Measurements from ENCODE around the gene GLT1D1. TPM values are rescaled to one million over a fixed set of nuclear protein-coding genes. Genes with fewer than 3 reads are reported as not detected.
"Not testable (repeated sequence)": the region's sequence is repeated elsewhere in the genome, so short reads cannot be mapped to it uniquely, and the experiment has no call there.

The GLT1D1 gene
- total and polyA plus RNA-seq, 8 donors, result 0.13 to 1.3 (median 0.89) TPM; not detected in 4

DNA sequence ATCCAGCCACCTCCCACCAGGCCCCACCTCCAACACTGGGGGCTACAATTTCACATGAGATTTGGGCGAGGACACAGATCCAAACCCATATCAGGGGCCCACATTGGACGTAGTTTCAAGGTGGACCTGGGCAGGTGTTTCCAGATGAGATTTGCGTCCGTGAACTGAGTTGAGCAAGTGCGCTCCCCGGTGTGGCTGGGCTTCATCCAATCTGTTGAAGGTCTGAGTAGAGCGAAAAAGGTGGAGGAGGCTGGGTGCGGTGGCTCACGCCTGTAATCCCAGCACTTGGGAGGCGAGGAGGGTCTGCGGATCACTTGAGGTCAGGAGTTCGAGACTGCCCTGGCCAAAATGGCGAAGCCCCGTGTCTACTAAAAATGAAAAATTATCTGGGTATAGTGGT lies 4.9 kb upstream of the GLT1D1 start:
- no peak for TF ChIP-seq EP300 (IDR thresholded peaks at IDR 0.05)
- TF ChIP-seq, protein P1, sequence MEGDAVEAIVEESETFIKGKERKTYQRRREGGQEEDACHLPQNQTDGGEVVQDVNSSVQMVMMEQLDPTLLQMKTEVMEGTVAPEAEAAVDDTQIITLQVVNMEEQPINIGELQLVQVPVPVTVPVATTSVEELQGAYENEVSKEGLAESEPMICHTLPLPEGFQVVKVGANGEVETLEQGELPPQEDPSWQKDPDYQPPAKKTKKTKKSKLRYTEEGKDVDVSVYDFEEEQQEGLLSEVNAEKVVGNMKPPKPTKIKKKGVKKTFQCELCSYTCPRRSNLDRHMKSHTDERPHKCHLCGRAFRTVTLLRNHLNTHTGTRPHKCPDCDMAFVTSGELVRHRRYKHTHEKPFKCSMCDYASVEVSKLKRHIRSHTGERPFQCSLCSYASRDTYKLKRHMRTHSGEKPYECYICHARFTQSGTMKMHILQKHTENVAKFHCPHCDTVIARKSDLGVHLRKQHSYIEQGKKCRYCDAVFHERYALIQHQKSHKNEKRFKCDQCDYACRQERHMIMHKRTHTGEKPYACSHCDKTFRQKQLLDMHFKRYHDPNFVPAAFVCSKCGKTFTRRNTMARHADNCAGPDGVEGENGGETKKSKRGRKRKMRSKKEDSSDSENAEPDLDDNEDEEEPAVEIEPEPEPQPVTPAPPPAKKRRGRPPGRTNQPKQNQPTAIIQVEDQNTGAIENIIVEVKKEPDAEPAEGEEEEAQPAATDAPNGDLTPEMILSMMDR (IDR thresholded peaks at IDR 0.05), result no peak
- TF ChIP-seq POLR2A (IDR thresholded peaks at IDR 0.05), result no peak
- no peak for TF ChIP-seq POLR2AphosphoS5 (IDR thresholded peaks at IDR 0.05)
- Histone ChIP-seq H3K9me3 (no peaks in the 10 kb centered on the region), H3K27me3 (peaks cover under 1 to 21% (median 5%) of the 10 kb centered on the region in 3 donors), H3K36me3 (no peaks in the 10 kb centered on the region), H3K27ac (no peak overlapping the region), H3K4me1 (no peaks in the 10 kb centered on the region), H3K4me3 (no peak overlapping the region)
- 96% methylated on average over 14 of the region's 14 CpGs for WGBS, 5 donors
- intact Hi-C loops (cut with DNase I; ENCODE audit: low total_unique reads), result no loop called here
- DNase-seq, result no peak

DNA sequence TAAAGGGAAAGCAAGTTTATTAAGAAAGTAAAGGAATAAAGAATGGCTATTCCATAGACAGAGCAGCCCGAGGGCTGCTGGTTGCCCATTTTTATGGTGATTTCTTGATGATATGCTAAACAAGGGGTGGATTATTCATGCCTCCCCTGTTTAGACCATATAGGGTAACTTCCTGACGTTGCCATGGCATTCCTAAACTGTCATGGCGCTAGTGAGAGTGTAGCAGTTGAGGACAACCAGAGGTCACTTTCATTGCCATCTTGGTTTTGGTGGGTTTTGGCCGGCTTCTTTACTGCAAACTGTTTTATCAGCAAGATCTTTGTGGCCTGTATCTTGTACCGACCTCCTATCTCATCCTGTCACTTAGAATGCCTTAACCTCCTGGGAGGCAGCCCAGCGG lies 3.5 kb upstream of the GLT1D1 start:
- peaks cover 8 to 35% (median 19%) of the 10 kb centered on the region in 3 donors for H3K27me3 ChIP-seq
- H3K4me3 ChIP-seq; H3K9me3 ChIP-seq; H3K36me3 ChIP-seq; H3K4me1 ChIP-seq; H3K27ac ChIP-seq; DNase-seq; intact Hi-C loops (cut with DNase I; ENCODE audit: low total_unique reads): not testable (repeated sequence)
- 52 to 64% (median 61%) methylated on average over 6 of the region's 6 CpGs for WGBS, 5 donors

DNA sequence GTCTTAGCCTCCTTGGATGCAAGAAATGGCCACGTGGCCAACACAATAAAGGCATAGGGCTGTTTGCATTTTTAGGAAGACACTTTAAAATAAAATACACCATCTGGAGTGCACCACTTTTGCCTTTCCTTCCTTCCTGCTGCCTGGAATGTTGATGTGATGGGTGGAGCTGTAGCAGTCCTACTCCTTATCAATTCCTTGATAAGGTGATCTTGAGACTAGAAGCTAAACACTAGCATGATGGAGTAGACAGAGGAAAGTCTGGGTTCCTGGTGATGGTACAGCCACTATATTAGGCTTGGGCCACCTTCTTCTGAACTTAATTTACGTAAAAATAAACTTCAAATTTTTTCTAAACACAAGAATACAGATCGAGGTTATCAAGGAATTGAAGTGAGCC lies 2.9 kb upstream of the GLT1D1 start:
- Histone ChIP-seq H3K4me3 (no peak overlapping the region), H3K4me1 (peaks cover 0 to 7% (median 5%) of the 10 kb centered on the region in 4 donors), H3K36me3 (no peaks in the 10 kb centered on the region), H3K9me3 (no peaks in the 10 kb centered on the region), H3K27ac (no peak overlapping the region), H3K27me3 (peaks cover 8 to 41% (median 21%) of the 10 kb centered on the region in 3 donors)
- intact Hi-C loops (cut with DNase I; ENCODE audit: low total_unique reads), result no loop called here
- WGBS, 5 donors, result 50 to 75% (median 65%) methylated on average over 3 of the region's 3 CpGs
- no peak for DNase-seq
- no peak for TF ChIP-seq POLR2AphosphoS5 (IDR thresholded peaks at IDR 0.05)
- TF ChIP-seq, protein P1 (IDR thresholded peaks at IDR 0.05), result no peak

DNA sequence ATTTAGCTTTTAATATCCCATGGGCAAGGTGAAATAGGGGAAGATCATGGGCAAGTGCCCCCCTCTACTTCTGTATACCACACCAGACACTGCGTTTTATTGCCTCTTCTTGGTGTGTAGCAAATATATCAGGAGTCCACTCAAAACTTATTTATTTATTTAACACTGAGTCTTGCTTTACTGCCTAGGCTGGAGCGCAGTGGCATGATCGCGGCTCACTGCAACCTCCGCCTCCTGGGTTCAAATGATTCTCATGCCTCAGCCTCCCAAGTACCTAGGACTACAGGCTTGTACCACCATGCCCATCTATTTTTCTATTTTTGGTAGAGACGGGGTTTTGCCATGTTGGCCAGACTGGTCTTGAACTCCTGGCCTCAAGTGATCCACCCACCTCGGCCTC lies 1.8 kb upstream of the GLT1D1 start:
- H3K27ac ChIP-seq; H3K4me3 ChIP-seq; DNase-seq; H3K9me3 ChIP-seq; H3K36me3 ChIP-seq; H3K4me1 ChIP-seq; intact Hi-C loops (cut with DNase I; ENCODE audit: low total_unique reads): not testable (repeated sequence)
- 80 to 88% (median 81%) methylated on average over 7 of the region's 7 CpGs for WGBS, 5 donors
- H3K27me3 ChIP-seq, result peaks cover 8 to 49% (median 21%) of the 10 kb centered on the region in 3 donors

DNA sequence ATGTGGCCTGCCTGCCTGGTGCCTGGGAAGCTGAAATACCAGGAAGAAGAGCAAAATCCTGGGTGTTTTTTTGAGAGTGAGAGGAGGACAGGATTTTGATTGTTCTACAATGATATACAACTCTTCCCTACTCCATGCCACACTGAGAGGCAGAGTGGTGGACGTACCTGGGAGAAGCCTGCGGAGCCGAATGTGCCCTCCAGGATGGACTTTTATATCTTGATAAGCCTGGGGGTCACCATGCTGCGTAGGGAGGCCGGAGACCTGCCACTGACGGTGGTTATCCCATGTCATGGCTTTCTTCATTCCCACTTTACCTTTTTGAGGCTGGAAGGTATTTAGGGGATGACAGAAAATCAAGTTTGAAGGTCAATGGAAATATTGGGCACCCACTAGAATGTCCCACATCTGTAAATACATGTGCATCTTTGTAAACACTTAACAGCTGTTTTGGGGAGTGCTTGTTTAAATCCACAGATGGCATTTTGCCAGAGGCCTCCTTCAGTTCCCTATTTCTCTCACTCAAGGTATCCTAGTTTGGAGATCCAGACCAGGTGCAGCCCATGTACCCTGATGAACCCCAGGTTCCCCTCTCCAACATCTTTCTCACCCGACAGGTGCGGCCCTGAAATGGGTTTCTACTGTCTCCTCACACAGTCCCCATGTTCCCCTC lies 1.1 kb upstream of the GLT1D1 start:
- Histone ChIP-seq H3K27me3 (peaks cover 8 to 52% (median 21%) of the 10 kb centered on the region in 3 donors), H3K27ac (peak overlapping the region in 1 of 5 donors; percentile 78), H3K9me3 (no peaks in the 10 kb centered on the region), H3K36me3 (no peaks in the 10 kb centered on the region), H3K4me3 (peak overlapping the region in 2 of 4 donors; percentile 19 to 36), H3K4me1 (peaks cover 0 to 7% (median 5%) of the 10 kb centered on the region in 4 donors)
- WGBS, 5 donors, result 81 to 90% (median 83%) methylated on average over 8 of the region's 8 CpGs
- intact Hi-C loops (cut with DNase I; ENCODE audit: low total_unique reads), result no loop called here
- TF ChIP-seq POLR2AphosphoS5 (IDR thresholded peaks at IDR 0.05) (no peak), POLR2A (IDR thresholded peaks at IDR 0.05) (no peak), EP300 (IDR thresholded peaks at IDR 0.05) (no peak)
- TF ChIP-seq, protein P1 (IDR thresholded peaks at IDR 0.05), result no peak
- no peak for DNase-seq
